Measurements from ENCODE around the gene CAP1. TPM values are rescaled to one million over a fixed set of nuclear protein-coding genes. Genes with fewer than 3 reads are reported as not detected.
A peak's percentile ranks its signal among the peaks of the same experiment; 100 is the strongest.

CAP1 gene
- total and polyA plus RNA-seq, 2 donors (not counting 3 experiments of a cell fraction or from before 2014, with no cell fraction given) = 191 to 427 TPM

DNA sequence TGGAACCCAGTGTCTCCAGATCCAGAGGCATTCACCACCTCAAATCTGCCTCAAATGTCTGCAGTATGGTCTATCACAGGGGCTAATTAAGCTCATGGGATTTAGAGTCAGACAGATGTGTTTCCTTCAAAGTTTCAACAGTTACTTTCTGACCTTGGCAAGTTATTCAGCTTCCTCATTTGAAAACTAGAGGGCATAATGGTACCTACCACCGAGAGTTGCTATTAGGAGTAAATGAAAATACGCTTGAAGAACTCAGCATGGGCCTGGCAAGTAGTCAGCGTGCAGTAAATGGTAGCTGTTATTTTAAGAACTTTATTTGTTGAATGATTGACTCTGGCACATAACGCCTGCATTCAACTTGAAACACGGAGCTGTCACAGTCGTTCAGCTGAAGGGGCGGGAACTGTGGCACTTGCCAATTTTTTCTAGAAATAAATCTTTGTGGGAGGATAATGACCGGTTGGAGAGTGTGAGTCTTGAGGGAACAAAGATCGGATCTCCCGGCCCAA is 1.2 kb upstream of the CAP1 start:
- H3K9me1 ChIP-seq (replicated peaks; ENCODE audit: control insufficient read depth, extremely low read depth, insufficient read depth, low read length) = no peaks in the 10 kb centered on the region
- FAIRE-seq = peak; percentile 86
- TF ChIP-seq FOS (IDR thresholded peaks at IDR 0.05; ENCODE audit: borderline replicate concordance, insufficient read depth, low read length) (no peak), JUN (IDR thresholded peaks at IDR 0.05; ENCODE audit: borderline replicate concordance, insufficient read depth, insufficient read length, low read depth) (no peak), EZH2 (IDR thresholded peaks at IDR 0.05; ENCODE audit: borderline replicate concordance, low read depth, low read length, severe bottlenecking) (no peak), GATA2 (IDR thresholded peaks at IDR 0.05; ENCODE audit: insufficient read depth, insufficient read length, low read depth, low read length) (no peak), POLR2AphosphoS5 (IDR thresholded peaks at IDR 0.05; ENCODE audit: insufficient read depth, low read depth, low read length) (no peak), MYC (IDR thresholded peaks at IDR 0.05; ENCODE audit: low read depth, low read length) (no peak), POLR2A (IDR thresholded peaks at IDR 0.05; ENCODE audit: low read depth, low read length) (no peak)
- TF ChIP-seq, protein P1, sequence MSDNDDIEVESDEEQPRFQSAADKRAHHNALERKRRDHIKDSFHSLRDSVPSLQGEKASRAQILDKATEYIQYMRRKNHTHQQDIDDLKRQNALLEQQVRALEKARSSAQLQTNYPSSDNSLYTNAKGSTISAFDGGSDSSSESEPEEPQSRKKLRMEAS (IDR thresholded peaks at IDR 0.05; ENCODE audit: insufficient read depth, insufficient read length) = no peak
- TF ChIP-seq, protein P2, sequence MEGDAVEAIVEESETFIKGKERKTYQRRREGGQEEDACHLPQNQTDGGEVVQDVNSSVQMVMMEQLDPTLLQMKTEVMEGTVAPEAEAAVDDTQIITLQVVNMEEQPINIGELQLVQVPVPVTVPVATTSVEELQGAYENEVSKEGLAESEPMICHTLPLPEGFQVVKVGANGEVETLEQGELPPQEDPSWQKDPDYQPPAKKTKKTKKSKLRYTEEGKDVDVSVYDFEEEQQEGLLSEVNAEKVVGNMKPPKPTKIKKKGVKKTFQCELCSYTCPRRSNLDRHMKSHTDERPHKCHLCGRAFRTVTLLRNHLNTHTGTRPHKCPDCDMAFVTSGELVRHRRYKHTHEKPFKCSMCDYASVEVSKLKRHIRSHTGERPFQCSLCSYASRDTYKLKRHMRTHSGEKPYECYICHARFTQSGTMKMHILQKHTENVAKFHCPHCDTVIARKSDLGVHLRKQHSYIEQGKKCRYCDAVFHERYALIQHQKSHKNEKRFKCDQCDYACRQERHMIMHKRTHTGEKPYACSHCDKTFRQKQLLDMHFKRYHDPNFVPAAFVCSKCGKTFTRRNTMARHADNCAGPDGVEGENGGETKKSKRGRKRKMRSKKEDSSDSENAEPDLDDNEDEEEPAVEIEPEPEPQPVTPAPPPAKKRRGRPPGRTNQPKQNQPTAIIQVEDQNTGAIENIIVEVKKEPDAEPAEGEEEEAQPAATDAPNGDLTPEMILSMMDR (IDR thresholded peaks at IDR 0.05; ENCODE audit: extremely low read depth in 1 of 2, insufficient read depth in 1 of 2, low read depth in 1 of 2, low read length in 2 of 2) = no peak
- H3K9ac ChIP-seq (replicated peaks; ENCODE audit: extremely low read depth, insufficient read depth, low read length) = peak overlapping the region; percentile 84
- POLR2A ChIA-PET = no interaction called here
- no TSS peak for BruUV-seq (replicated peaks)
- dilution Hi-C loops (cut with MboI; ENCODE audit: extremely low pct_ligation_motif_present, low sequenced_read_pairs) (no loop called here), intact Hi-C loops (cut with micrococcal nuclease) (no loop called here)
- no peaks in the 10 kb centered on the region for H3K27me3 ChIP-seq (ENCODE audit: control insufficient read depth in 2 of 2, insufficient read depth in 2 of 2, low read length in 2 of 2)
- H3K79me2 ChIP-seq (ENCODE audit: control insufficient read depth, insufficient read depth, low read length) = peaks cover 38% of the 10 kb centered on the region
- H3K4me1 ChIP-seq (ENCODE audit: control insufficient read depth, extremely low read depth, insufficient read depth, low read length) = peaks cover 39% of the 10 kb centered on the region
- peak; percentile 66 for DNase-seq (ENCODE audit: low read depth, low spot score)
- peak overlapping the region; percentile 66 for H2AFZ ChIP-seq (ENCODE audit: low read depth, low read length)
- H3K36me3 ChIP-seq (ENCODE audit: control insufficient read depth in 2 of 2, extremely low read depth in 1 of 2, insufficient read depth in 2 of 2, low read length in 2 of 2) = no peaks in the 10 kb centered on the region
- H3K4me2 ChIP-seq (ENCODE audit: insufficient read depth, low read length) = peak overlapping the region; percentile 66
- no peaks in the 10 kb centered on the region for H3K9me3 ChIP-seq (replicated peaks; ENCODE audit: control insufficient read depth, insufficient read depth, low read length)
- CTCF ChIA-PET = interaction anchor here (1.1 to 1.8 kb wide), 10 partner anchors 9 to 138 kb away, joined by 3 to 9 read pairs (median 5); no protein-coding TSS in a partner anchor
- H3K27ac ChIP-seq (ENCODE audit: insufficient read depth, low read depth, low read length) = peak overlapping the region; percentile 80
- H4K20me1 ChIP-seq (replicated peaks; ENCODE audit: control insufficient read depth, extremely low read depth, insufficient read depth, low read length) = peaks cover 5% of the 10 kb centered on the region
- H3K4me3 ChIP-seq (replicated peaks in 1 of 3; ENCODE audit: insufficient read depth in 1 of 3, low read depth in 1 of 3, low read length in 3 of 3) = peak overlapping the region in 2 of 3 experiments; percentile 70 to 76
